Airway epithelial cell (primary cell): ENCODE results near the gene NUP42. TPM values are rescaled to one million over a fixed set of nuclear protein-coding genes. Genes with fewer than 3 reads are reported as not detected.

Experiments
- total RNA-seq: library from RNA; depleted of rRNA; stranded (reverse); fragments of >200 nt; gene quantifications from 2 replicates; pipeline ENCODE4 v1.2.3, GENCODE V29; 2015

The NUP42 gene, protein sequence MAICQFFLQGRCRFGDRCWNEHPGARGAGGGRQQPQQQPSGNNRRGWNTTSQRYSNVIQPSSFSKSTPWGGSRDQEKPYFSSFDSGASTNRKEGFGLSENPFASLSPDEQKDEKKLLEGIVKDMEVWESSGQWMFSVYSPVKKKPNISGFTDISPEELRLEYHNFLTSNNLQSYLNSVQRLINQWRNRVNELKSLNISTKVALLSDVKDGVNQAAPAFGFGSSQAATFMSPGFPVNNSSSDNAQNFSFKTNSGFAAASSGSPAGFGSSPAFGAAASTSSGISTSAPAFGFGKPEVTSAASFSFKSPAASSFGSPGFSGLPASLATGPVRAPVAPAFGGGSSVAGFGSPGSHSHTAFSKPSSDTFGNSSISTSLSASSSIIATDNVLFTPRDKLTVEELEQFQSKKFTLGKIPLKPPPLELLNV
- 18.1 and 30.0 TPM in 2 replicates for total RNA-seq

DNA sequence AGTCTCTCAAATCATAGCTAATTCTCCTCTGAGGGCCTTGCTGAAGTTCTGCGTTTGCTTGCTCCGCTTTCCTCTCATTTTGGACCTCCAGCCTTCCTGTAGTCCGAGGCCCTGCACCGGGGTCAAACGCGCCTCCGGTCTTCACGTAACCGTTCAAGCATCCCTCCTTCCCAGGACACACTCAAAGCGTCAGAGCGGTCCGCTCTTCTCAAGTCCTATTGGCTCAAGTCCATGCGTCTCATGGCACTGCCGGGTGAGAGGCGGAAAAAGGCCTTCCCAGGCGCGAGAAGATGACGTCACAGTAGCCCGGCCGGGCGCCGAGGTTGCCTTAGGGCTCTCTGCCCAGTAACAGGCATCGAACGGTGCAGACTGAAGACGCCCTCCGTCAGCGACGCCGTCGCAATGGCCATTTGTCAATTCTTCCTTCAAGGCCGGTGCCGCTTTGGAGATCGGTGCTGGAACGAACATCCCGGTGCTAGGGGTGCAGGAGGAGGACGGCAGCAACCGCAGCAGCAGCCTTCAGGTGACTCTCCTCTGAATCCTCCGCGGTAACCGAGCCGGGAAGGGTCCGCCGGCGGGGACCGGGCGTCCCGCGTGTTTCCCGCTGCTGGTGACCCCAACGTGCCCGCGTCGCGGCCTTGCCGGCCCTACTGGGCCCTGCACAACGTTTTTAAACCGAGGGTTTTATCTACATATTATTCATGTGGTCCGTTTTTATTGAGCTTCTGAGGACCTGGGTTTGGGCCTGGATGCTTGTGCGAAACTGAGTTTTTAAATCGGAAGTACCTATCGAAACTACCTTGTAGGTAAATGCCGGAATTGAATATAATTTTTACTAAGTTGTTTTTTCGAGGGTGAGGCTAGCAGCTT lies at the start of gene NUP42:
Gene NUP42 (plus strand): TSS at position 365 of the 870 bp plus-strand sequence. CDS start 38 bp downstream, at position 403.

DNA sequence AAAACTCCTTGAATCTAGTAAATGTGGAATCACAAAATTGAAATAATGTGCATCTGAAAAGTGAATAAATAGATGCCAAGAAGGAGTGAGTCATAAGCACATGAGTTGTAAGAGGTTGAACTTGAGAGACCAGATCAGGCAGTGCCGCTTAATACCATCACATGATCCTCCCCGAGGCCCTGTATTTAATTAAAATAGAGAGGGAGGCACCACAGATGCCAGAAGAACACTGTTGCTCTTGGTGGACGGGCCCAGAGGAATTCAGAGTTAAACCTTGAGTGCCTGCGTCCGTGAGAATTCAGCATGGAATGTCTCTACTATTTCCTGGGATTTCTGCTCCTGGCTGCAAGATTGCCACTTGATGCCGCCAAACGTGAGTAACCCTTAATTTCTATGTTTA lies 64.7 kb downstream of the NUP42 start, which contains the start of gene GPNMB:
Gene GPNMB (plus strand): TSS at position 221 of the 400 bp plus-strand sequence. CDS start 83 bp downstream, at position 304.

Other genes with a start within 250 kb of the NUP42 start
- 32.0 and 37.4 TPM in 2 replicates for gene HYCC1, start 167.9 kb upstream of the NUP42 start, total RNA-seq
- gene KLHL7, start 76.3 kb upstream of the NUP42 start, total RNA-seq, result 22.6 and 30.0 TPM in 2 replicates
- 0.98 and 1.4 TPM in 2 replicates for gene GPNMB, start 64.7 kb downstream of the NUP42 start, total RNA-seq
- gene MALSU1, start 117.3 kb downstream of the NUP42 start, total RNA-seq, result 57.6 and 72.8 TPM in 2 replicates